ENCODE results near the gene CWF19L2.
"Not testable (repeated sequence)": the region's sequence is repeated elsewhere in the genome, so short reads cannot be mapped to it uniquely, and the experiment has no call there.

CWF19L2 gene

DNA sequence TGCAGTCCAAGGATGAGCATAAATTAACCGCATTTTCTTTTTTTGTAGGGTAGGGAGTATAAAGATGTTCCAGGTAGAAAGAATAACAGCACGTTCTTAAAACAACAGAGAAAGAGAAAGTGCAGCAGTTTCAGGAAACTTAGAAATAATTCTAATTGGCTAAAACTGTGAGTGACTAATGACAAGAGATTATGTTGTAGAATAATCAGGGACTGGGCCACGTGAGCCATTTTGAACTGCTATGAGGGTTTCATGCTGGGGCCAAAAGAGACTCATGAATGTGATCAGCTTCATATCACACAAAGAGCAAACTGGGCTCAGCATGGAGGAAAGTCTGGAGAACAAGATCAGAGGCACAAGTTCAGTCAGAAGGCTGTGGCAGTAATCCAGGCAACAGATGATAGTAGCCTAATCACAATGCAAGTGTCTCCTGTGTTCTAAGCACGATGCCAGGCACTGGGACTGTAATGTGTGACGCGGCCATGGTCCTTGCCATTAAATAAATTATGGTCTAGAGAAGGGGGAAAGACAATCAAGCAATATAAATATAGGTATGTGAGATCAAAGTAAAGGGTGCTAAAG lies 17.9 kb downstream of the CWF19L2 start:
- no peak for DNase-seq (ENCODE audit: low read depth in 1 of 2, low spot score in 1 of 2)

DNA sequence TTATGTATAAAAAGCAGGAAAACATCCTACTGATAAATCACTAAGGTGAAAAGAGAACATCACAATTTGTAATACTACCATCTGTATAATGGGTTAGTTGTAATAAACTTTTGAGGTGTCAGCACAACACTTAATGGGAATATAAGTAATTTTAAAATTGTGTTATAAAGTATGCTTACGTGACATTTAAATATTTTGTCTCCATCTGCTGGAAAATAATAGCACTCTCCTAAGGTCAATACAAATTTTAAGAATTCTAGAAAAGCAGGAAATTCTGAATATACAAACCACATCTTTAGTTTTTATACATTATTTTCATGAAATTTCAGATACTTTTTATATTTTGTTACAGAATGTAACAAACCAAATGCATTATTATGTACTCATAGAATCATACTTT lies 19.5 kb downstream of the CWF19L2 start:
- DNase-seq (ENCODE audit: low read depth in 1 of 2, low spot score in 1 of 2), result no peak

DNA sequence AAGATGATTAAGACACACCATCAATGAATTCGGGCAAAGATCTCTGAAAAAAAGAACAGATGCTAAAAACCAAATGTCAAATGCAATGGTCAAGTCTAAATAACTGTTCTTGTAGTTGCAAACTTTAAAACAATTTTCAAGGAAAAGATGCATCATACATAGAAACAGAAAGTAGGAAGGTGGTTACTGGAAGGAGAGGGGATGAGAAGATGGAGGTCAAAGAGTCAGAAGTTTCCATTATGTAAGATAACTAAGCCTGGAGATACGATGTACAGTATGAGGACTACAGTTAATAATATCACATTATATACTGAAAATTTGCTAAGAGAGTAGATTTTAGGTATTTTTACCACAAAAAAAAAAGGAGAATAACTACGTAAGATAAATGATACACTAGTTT lies 27.1 kb downstream of the CWF19L2 start:
- DNase-seq (ENCODE audit: low read depth in 1 of 2, low spot score in 1 of 2), result no peak

DNA sequence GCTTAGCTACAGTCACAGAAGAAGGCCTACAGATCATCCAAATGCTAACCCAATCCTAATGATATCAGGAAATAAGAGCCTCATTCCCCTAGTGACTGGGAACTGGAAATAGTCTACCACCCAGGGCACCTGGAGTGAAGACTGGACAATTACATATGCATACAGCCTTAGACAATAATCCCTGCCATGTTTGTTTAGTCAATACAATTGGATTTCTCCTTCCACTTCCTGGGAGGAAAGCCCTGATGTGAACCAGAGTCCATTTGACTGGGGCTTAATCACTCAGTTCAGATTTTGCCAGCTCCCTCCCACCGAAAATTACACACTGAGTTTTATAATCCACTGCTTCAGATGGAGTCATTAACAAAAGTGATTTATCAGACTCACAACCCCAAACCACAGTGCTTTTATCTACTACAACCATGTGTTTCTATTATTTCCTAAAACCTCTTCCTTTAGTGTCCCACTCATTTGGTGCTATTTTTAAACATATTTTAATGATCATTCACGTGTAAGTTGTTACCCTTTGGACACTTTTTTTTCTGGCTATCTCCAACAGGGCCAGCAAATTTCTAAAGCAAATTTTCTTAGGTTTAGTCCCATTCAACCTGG lies 29.9 kb downstream of the CWF19L2 start:
- DNase-seq (ENCODE audit: low read depth in 1 of 2, low spot score in 1 of 2), result no peak

DNA sequence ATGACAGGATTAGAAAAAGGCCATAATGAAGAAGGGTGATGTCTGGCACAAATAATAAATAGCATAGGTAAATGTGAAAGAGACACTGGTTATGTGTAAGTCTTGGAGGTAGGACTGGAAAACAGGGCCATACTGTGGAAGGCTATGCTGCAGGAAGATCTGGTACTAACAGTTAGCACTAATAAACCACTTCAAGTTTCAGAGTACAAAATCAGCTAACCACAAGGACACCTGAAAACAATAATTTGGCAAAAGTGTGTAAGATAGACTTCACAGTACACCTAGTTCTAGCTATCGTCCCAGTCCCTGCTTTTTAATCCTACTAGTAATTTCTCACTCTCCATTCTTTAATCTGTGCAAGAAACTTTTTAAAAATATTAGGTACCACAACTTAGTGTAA lies 44.3 kb downstream of the CWF19L2 start:
- DNase-seq (ENCODE audit: low read depth in 1 of 2, low spot score in 1 of 2), result no peak

DNA sequence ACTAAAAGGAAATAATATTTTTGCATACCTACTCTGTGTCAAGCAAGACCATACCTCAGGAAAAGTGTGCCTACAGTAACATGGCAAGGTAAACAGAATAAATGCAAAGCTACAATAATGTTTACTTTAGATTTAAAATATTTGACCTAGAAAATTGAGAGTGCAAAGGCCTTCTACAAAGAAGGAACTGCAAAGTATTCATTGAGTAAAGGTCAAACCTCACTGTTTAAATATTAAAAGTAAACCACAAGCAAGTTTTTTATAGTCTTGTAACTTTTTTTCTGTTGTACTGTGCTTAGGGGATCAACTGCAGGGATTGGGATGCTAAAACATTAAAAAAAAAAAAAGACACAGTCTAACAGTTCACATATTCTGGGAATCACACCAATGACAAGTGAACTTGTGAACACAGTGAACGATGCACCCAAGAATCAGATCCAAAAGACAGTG lies 48.8 kb downstream of the CWF19L2 start:
- no peak for DNase-seq (ENCODE audit: low read depth in 1 of 2, low spot score in 1 of 2)

DNA sequence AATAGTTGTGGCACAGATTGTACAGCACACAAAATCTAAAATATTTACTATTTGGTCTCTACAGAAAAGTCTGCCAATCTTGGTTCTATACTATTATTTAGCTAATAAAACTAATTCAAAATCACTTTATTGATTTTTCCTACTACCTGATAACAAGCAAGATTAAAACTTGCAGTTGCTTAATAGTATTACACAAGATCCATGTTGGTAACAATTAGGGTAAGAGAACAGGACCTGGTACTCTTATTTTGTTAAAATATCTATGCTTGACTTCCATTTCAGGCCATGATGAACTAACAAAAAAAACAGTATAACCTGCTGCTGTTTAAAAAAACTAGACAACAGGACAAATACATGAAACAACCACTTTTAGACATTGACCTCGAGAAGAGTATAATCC lies 52.4 kb downstream of the CWF19L2 start:
- DNase-seq (ENCODE audit: low read depth in 1 of 2, low spot score in 1 of 2), result no peak

DNA sequence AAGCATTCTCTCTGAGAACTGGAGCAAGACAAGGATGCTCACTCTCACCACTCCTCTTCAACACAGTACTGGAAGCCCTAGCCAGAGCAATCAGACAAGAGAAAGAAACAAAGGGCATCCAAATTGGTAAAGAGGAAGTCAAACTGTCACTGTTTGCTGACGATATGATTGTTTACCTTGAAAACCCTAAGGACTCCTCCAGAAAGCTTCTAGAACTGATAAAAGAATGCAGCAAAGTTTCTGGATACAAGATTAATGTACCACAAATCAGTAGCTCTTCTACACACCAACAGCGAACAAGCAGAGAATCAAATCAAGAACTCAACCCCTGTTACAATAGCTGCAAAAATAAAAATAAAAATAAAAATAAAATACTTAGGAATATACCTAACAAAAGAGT lies 56.5 kb downstream of the CWF19L2 start:
- DNase-seq (ENCODE audit: low read depth in 1 of 2, low spot score in 1 of 2), result not testable (repeated sequence)

DNA sequence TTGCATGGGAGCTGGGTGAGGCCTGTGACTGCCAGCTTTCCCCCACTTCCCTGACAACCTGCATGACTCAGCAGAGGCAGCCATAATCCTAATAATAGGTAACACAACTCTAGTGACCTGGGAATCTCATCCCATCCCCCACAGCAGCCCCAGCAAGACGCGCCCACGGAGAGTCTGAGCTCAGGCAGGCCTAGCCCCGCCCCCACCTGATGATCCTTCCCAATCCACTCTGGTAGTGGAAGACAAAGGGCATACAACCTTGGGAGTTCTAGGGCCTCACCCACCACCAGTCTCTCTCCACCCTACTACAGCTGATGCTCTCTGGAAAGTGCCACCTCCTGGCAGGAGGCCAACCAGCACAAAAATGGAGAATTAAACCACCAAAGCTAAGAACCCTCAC lies 60.3 kb downstream of the CWF19L2 start:
- DNase-seq (ENCODE audit: low read depth in 1 of 2, low spot score in 1 of 2), result no peak

DNA sequence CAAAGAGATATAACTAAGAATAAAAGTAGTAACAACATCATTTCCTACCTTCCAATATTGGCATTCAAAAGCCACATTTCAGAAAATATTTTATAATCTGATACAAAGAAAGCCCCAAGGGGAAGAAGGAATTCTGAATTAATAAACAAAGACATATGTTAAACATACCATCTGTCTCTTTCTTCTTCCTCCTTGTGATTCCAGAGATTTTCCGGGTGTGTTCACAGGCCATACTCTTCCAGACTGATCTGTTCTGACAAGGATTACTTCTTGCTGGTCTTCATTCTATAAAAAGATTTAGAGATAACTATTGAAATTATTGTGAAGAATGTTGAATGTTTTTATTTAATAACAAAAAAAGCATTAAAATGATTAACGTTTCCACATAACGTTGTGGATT lies 65.0 kb downstream of the CWF19L2 start:
- DNase-seq (ENCODE audit: low read depth in 1 of 2, low spot score in 1 of 2), result no peak

DNA sequence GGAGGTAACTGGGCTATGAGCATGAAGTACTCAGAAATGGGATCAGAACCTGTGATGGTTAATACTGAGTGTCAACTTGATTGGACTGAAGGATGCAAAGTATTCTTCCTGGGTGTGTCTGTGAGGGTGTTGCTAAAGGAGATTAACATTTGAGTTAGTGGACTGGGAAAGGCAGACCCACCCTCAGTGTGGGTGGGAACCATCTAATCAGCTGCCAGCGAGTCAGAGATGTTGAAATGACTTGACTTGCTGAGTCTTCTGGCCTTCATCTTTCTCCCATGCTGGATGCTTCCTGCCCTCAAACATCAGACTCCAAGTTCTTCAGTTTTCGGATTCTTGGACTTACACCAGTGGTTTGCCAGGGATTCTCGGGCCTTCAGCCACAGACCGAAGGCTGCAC lies 66.9 kb downstream of the CWF19L2 start:
- DNase-seq (ENCODE audit: low read depth in 1 of 2, low spot score in 1 of 2), result not testable (repeated sequence)

DNA sequence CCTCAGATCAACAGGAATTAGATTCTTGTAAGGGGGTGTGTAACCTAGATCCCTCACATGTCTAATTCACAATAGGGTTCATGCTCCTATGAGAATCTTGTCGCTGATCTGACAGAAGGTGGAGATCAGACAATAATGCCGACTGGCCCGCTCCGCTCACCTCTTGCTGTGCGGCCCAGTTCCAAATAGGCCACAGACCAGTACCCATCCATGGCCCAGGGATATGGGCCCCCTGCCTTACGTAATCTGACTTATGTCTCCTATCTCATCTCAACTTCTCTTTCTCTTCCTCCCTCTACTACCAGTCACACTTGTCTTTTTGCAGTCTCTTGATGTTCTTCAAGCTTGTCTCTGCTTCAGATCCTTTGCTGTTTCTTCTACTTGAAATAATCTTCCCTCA lies 70.0 kb downstream of the CWF19L2 start:
- DNase-seq (ENCODE audit: low read depth in 1 of 2, low spot score in 1 of 2), result no peak

DNA sequence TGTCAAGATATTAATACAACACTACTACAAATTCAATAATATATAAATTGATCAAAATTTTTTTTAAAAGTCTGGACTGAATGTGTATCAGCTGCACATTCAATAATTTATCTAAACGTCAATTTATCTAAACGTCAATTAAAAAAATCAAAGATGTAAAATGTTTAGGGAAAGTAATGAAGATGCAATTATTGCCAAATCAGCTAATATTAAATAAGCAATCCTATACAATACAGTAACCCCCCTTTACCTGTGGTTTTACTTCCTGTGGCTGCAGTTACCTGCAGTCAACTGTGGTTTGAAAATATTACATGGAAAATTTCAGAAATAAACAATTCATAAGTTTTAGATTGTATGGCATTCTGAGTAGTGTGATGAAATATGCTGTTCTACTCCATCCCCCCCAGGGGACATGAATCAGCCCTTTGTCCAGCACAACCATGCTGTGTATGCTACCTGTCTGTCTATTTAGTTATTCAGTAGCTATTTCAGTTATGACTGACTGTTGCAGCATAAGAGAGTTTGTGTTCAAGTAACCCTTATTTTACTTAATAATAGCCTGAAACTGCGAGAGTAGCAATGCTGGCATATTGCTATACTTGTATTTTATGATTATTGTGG lies 72.2 kb downstream of the CWF19L2 start:
- no peak for DNase-seq (ENCODE audit: low read depth in 1 of 2, low spot score in 1 of 2)

DNA sequence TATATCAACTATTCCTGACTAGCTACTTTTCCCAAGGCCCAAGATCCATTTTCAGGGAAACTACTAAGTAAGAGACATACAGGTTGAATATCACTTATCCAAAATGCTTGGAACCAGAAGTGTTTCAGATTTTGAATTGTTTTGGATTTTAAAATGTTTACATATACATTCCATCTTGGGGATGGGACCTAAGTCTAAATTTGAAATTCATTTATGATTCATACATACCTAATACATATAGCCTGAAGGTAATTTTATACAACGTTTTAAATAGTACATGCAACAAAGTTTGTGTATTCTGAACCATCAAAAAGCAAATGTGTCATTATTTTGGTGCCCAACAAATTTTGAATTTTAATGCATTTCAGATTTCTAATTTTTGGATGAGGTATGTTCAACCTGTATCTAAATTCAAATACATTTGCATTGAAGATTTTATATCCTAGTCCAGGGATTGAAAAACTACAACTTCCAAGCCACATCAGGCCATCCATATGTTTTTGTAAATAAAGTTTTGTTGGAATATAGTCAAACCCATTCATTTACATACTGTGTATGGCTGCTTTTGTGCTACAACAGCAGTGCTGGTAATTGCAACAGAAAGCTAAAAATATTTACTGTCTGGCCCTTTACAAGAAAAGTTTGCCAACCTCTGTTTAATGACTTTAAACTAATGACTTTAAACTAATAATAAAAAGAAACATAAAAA lies 73.3 kb downstream of the CWF19L2 start:
- DNase-seq (ENCODE audit: low read depth in 1 of 2, low spot score in 1 of 2), result no peak

DNA sequence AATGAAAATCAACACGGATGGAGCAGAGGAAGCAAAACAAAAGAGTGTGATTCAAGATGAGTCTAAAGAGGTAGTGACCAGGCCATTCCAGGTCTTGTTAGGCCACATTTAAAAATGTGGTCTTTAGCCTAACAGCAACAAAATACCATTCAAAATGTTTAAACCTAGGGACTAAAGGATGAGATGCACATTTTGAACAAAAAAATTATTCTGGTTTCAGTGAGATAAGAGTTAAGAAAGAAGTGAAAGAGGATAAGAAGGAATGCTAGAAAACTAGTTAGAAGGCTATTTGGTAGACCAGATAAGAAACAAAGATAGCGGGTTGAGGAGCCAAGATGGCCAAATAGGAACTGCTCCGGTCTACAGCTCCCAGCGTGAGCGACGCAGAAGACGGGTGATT lies 85.2 kb downstream of the CWF19L2 start:
- no peak for DNase-seq (ENCODE audit: low read depth in 1 of 2, low spot score in 1 of 2)

DNA sequence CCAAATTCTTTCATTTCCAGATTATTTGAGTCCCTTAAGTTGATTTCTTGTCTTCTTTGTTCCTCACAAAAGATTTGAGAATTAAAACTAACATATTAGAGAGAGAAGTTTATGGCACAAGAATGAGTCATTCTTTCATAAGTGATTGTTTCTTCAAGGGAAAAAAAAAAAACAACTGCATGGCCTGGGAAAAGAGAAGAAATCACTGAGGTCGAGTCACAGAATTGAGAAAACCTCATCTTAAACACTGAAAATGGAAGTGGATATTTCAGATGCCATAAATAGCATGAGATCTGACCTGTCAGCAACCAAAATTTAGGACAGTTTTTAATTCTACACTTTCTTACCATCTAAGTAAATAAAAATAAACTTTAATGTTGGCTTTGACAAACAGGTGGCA lies 87.2 kb downstream of the CWF19L2 start:
- no peak for DNase-seq (ENCODE audit: low read depth in 1 of 2, low spot score in 1 of 2)

DNA sequence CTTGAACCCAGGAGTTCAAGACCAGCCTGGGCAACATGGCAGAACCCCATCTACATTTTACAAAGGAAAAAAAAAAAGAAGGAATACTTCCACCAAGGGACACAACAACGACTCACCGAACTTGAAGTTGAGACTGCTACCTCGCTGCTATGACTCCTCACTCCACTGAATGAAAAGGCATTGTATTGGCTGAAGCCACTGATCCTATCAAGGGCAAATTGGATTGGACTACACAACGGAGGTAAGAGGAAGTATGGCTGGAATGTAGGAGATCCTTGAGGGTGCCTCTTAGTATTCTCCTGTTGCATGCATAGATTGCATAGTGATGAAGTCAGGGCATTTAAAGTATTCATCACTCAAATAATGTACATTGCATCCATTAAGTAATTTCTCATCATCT lies 97.9 kb downstream of the CWF19L2 start:
- no peak for DNase-seq (ENCODE audit: low read depth in 1 of 2, low spot score in 1 of 2)

DNA sequence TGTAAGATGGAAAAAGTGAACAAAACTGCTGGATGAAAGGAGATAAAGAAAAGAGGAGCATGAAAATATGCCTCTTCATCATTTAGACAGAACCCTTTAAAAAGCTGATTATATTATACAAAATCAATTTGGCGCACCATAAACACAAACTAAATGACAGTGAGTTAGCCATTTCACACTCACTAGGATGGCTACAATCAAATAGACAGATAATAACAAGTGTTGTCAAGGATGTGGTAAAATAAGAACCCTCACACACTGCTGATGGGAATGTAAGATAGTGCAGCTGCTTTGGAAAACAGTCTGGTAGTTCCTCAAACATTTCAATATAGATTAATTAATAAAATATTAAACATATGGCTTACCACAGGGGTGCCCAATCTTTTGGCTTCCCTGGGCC lies 99.7 kb downstream of the CWF19L2 start:
- DNase-seq (ENCODE audit: low read depth in 1 of 2, low spot score in 1 of 2), result no peak

DNA sequence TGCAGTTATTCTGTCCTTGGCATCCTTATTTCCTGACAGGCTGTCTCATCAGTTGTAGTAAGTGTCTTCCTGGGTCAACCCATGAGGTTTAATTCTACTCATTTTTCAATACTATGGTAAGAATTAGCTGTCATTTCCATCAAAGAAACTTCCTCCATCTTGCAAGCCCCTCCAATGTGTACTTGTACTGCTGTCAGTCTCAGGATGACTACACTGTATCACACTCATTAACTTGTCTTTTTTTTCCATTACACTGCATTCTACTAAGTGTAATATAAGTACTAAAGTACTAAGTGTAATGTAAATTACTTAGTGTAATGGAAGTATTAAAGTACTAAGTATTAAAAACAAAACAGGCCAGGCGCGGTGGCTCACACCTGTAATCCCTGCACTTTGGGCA lies 102.8 kb downstream of the CWF19L2 start:
- no peak for DNase-seq (ENCODE audit: low read depth in 1 of 2, low spot score in 1 of 2)

DNA sequence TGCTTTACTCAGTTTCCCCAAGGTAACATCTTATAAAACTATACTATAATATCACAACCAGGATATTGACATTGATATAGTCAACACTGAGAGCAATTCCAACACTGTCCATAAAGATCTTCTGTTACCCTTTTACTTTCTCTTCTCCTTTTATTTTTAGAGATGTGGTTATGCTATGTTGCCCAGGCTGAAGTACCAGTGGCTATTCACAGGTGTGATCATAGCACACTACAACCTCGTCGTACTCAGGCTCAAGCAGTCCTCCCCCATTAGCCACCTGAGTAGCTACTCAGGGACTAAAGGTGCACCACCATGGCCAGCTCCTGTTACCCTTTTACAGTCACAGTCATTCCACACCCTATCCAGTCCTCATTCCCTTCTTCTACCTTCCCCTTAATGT lies 119.7 kb downstream of the CWF19L2 start:
- no peak for DNase-seq (ENCODE audit: low read depth in 1 of 2, low spot score in 1 of 2)

DNA sequence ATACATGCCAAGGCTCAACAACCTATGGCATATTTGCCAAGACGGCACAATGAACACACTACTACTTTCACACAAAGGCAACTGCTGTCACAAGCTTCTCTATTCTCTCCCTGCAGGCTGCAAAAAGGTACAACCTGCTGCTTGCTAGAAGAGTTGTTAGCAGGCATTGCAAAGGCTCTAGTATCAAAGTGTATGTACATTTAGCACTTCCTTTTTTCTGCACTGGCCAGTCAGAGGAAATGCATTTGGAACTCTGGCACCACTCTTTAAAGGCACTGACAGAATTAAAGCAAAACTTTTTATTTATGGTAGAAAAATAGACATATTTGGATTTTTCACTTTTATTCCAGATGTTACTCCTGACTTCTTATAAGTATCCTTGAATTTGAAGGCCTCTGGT lies 125.9 kb downstream of the CWF19L2 start:
- no peak for DNase-seq (ENCODE audit: low read depth in 1 of 2, low spot score in 1 of 2)

DNA sequence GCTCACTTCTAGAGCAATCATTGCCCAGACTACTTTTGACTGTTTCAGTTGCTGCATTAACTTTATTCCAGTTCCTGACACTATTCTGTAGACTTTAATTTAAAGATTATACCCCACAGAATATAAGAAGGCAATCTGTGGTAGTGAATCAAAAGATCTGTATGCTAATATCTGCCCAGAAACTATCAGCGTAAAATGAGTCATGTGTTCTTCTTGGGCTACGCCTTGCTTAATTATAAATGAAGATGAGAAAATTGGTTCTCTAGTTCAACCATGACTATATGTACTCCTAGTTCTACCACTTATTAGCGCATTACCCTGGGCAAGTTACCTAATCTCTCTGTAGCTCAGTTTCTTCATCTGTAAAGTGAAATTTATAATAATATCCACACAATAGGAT lies 128.5 kb downstream of the CWF19L2 start:
- no peak for DNase-seq (ENCODE audit: low read depth in 1 of 2, low spot score in 1 of 2)

Measured in stimulated activated CD4-positive, alpha-beta T cell treated with anti-CD3 and anti-CD28 coated beads, Interleukin-15, amount 100 ng/mL, for 1 hour (primary cell).